Neuronal stem cell (in vitro differentiated cells): ENCODE measurements around the gene TUBA8.
"Not testable (repeated sequence)": the region's sequence is repeated elsewhere in the genome, so short reads cannot be mapped to it uniquely, and the experiment has no call there.

Experiments
- DNase-seq: peaks from one replicate; pipeline ENCODE4 v3.0.0-alpha.2; 2013; ENCODE audit warnings: low spot score
- H2AFZ ChIP-seq: one replicate; pipeline ENCODE4 v1.6.1; 2013; ENCODE audit warnings: mild to moderate bottlenecking, low read length, inconsistent platforms
- H2AK5ac ChIP-seq: 2 replicates; pipeline ENCODE4 v1.6.1; 2013; ENCODE audit warnings: low read depth, mild to moderate bottlenecking, inconsistent platforms, low read length, moderate library complexity, mixed read lengths
- H2BK120ac ChIP-seq: 2 replicates; pipeline ENCODE4 v1.6.1; 2013; ENCODE audit warnings: low read depth, mild to moderate bottlenecking, inconsistent platforms, low read length, moderate library complexity, mixed read lengths
- H2BK12ac ChIP-seq: one replicate; pipeline ENCODE4 v1.6.1; 2013; ENCODE audit warnings: low read length, inconsistent platforms
- H2BK15ac ChIP-seq: 2 replicates; pipeline ENCODE4 v1.6.1; 2013; ENCODE audit warnings: mild to moderate bottlenecking, low read length, inconsistent platforms, mixed read lengths
- H2BK5ac ChIP-seq: one replicate; pipeline ENCODE4 v1.6.1; 2013; ENCODE audit warnings: inconsistent platforms, mild to moderate bottlenecking, low read length, moderate library complexity
- H3K14ac ChIP-seq: one replicate; pipeline ENCODE4 v1.6.1; 2013; ENCODE audit warnings: low read length, inconsistent platforms
- H3K18ac ChIP-seq: 2 replicates; pipeline ENCODE4 v1.6.1; 2013; ENCODE audit warnings: low read length, inconsistent platforms
- H3K23ac ChIP-seq: 2 replicates; pipeline ENCODE4 v1.6.1; 2013; ENCODE audit warnings: low read depth, mild to moderate bottlenecking, mixed read lengths, low read length, inconsistent platforms; ENCODE audit not compliant: poor library complexity
- H3K27ac ChIP-seq: replicated peaks from 3 replicates; pipeline ENCODE4 v1.5.1; 2013; ENCODE audit warnings: low read length, inconsistent platforms
- H3K27me3 ChIP-seq, 3 experiments: 2 replicates each; pipeline ENCODE4 v1.6.1; 2013; ENCODE audit warnings: low read length in 3 of 3, mild to moderate bottlenecking in 2 of 3, inconsistent platforms in 1 of 3, low read depth in 1 of 3, mixed read lengths in 1 of 3, moderate library complexity in 1 of 3; ENCODE audit not compliant: control insufficient read depth in 3 of 3, insufficient read depth in 3 of 3
- H3K36me3 ChIP-seq, 2 donors: replicated peaks in 1 of 2; 2 replicates each; pipeline ENCODE4 v1.6.1; 2013; ENCODE audit warnings: low read length in 2 of 2; ENCODE audit not compliant: control insufficient read depth in 2 of 2, insufficient read depth in 2 of 2
- H3K4ac ChIP-seq: 2 replicates; pipeline ENCODE4 v1.6.1; 2013; ENCODE audit warnings: inconsistent platforms, mild to moderate bottlenecking, low read length, moderate library complexity
- H3K4me1 ChIP-seq, 2 donors: 1 replicate in 1 of 2; 2 replicates in 1 of 2; pipeline ENCODE4 v1.6.1; 2013; ENCODE audit warnings: low read length in 2 of 2, low read depth in 1 of 2; ENCODE audit not compliant: control insufficient read depth in 2 of 2, insufficient read depth in 1 of 2
- H3K4me2 ChIP-seq: one replicate; pipeline ENCODE4 v1.6.1; 2013; ENCODE audit warnings: mild to moderate bottlenecking, low read length, inconsistent platforms; ENCODE audit not compliant: insufficient read depth, poor library complexity, severe bottlenecking
- H3K4me3 ChIP-seq, 2 donors: 2 replicates each; pipeline ENCODE4 v1.5.1; 2013; ENCODE audit warnings: low read length in 2 of 2, mild to moderate bottlenecking in 2 of 2, inconsistent platforms in 1 of 2, moderate library complexity in 1 of 2
- H3K79me1 ChIP-seq: one replicate; pipeline ENCODE4 v1.6.1; 2013; ENCODE audit warnings: low read depth, mild to moderate bottlenecking, inconsistent platforms, low read length, moderate library complexity
- H3K9ac ChIP-seq: one replicate; pipeline ENCODE4 v1.6.1; 2013; ENCODE audit warnings: mild to moderate bottlenecking, low read depth, low read length, inconsistent platforms; ENCODE audit not compliant: poor library complexity
- H3K9me3 ChIP-seq, 2 donors: replicated peaks in 1 of 2; 2 replicates each; pipeline versions ENCODE3 to v1.6.1; 2013; ENCODE audit warnings: low read length in 2 of 2, mild to moderate bottlenecking in 2 of 2, inconsistent platforms in 1 of 2, low read depth in 1 of 2, mixed read lengths in 1 of 2, moderate library complexity in 1 of 2; ENCODE audit not compliant: control insufficient read depth in 2 of 2, insufficient read depth in 1 of 2
- H4K8ac ChIP-seq: one replicate; pipeline ENCODE4 v1.6.1; 2013; ENCODE audit warnings: low read depth, mild to moderate bottlenecking, inconsistent platforms, low read length, moderate library complexity
- H4K91ac ChIP-seq: one replicate; pipeline ENCODE4 v1.6.1; 2013; ENCODE audit warnings: low read length, low read depth, mild to moderate bottlenecking, inconsistent platforms; ENCODE audit not compliant: poor library complexity
- WGBS, 2 donors: extraction: QIAGEN DNeasy Blood & Tissue Kit; methylation state at CpG; one replicate each; pipeline ENCODE4 v1.1.7; 2013; ENCODE audit warnings: missing lambda C conversion rate in 2 of 2, mixed read lengths in 1 of 2; ENCODE audit not compliant: insufficient read length in 2 of 2, insufficient replicate concordance in 1 of 2; ENCODE audit errors: extremely low coverage in 2 of 2; 5-methylcytosine and 5-hydroxymethylcytosine counted together

TUBA8 gene

GRCh38 chr22:18130699-18131429 lies 20.3 kb downstream of the TUBA8 start:
- no peaks in the 10 kb centered on the region for H3K79me1 ChIP-seq
- H2BK5ac ChIP-seq, result no peak overlapping the region
- no peak overlapping the region for H4K91ac ChIP-seq
- no peak for DNase-seq
- peak overlapping the region; percentile 72 for H3K14ac ChIP-seq
- peak overlapping the region; percentile 62 for H3K18ac ChIP-seq
- no peak overlapping the region for H2BK120ac ChIP-seq
- no peaks in the 10 kb centered on the region for H3K27me3 ChIP-seq
- no peak overlapping the region for H3K4ac ChIP-seq
- H3K9ac ChIP-seq, result no peak overlapping the region
- peaks cover 3 to 7% of the 10 kb centered on the region in 2 donors for H3K36me3 ChIP-seq
- no peak overlapping the region for H3K27ac ChIP-seq
- WGBS, 2 donors, result no CpG with 5 or more reads among the region's 20 CpGs
- no peak overlapping the region for H2BK12ac ChIP-seq
- H3K4me2 ChIP-seq, result no peak overlapping the region
- no peak overlapping the region for H2AFZ ChIP-seq
- H2BK15ac ChIP-seq, result no peak overlapping the region
- no peak overlapping the region for H3K4me3 ChIP-seq
- no peak overlapping the region for H2AK5ac ChIP-seq
- no peaks in the 10 kb centered on the region for H3K9me3 ChIP-seq
- H3K23ac ChIP-seq, result no peak overlapping the region
- no peak overlapping the region for H4K8ac ChIP-seq
- no peaks in the 10 kb centered on the region for H3K4me1 ChIP-seq

GRCh38 chr22:18133452-18133851 lies 22.8 kb downstream of the TUBA8 start:
- H3K4me3 ChIP-seq, result no peak overlapping the region
- H3K27me3 ChIP-seq, result no peaks in the 10 kb centered on the region
- H3K79me1 ChIP-seq, result no peaks in the 10 kb centered on the region
- no peaks in the 10 kb centered on the region for H3K36me3 ChIP-seq
- no peak overlapping the region for H2BK15ac ChIP-seq
- H3K18ac ChIP-seq, result no peak overlapping the region
- no peak overlapping the region for H3K4me2 ChIP-seq
- DNase-seq, result no peak
- H2BK120ac ChIP-seq, result no peak overlapping the region
- H4K8ac ChIP-seq, result no peak overlapping the region
- H3K9me3 ChIP-seq, result no peaks in the 10 kb centered on the region
- WGBS, 2 donors, result no CpG with 5 or more reads among the region's 2 CpGs
- H3K9ac ChIP-seq, result no peak overlapping the region
- H3K14ac ChIP-seq, result no peak overlapping the region
- H2BK5ac ChIP-seq, result no peak overlapping the region
- no peak overlapping the region for H3K4ac ChIP-seq
- H2AK5ac ChIP-seq, result no peak overlapping the region
- no peak overlapping the region for H2AFZ ChIP-seq
- no peak overlapping the region for H4K91ac ChIP-seq
- no peaks in the 10 kb centered on the region for H3K4me1 ChIP-seq
- no peak overlapping the region for H3K27ac ChIP-seq
- no peak overlapping the region for H3K23ac ChIP-seq
- H2BK12ac ChIP-seq, result no peak overlapping the region

GRCh38 chr22:18136563-18137320 lies 26.1 kb downstream of the TUBA8 start:
- no peak overlapping the region for H2BK5ac ChIP-seq
- H3K4me2 ChIP-seq, result no peak overlapping the region
- no peak overlapping the region for H3K27ac ChIP-seq
- WGBS, 2 donors, result no CpG with 5 or more reads among the region's 21 CpGs
- H3K23ac ChIP-seq, result no peak overlapping the region
- no peak overlapping the region for H2BK12ac ChIP-seq
- H3K79me1 ChIP-seq, result no peaks in the 10 kb centered on the region
- no peak overlapping the region for H2BK120ac ChIP-seq
- H3K4me1 ChIP-seq, result no peaks in the 10 kb centered on the region
- H3K9ac ChIP-seq, result no peak overlapping the region
- H3K4me3 ChIP-seq, result no peak overlapping the region
- H4K91ac ChIP-seq, result no peak overlapping the region
- no peak overlapping the region for H2AFZ ChIP-seq
- no peaks in the 10 kb centered on the region for H3K9me3 ChIP-seq
- H2AK5ac ChIP-seq, result no peak overlapping the region
- no peaks in the 10 kb centered on the region for H3K36me3 ChIP-seq
- DNase-seq, result no peak
- H3K18ac ChIP-seq, result no peak overlapping the region
- H2BK15ac ChIP-seq, result no peak overlapping the region
- H3K4ac ChIP-seq, result no peak overlapping the region
- no peaks in the 10 kb centered on the region for H3K27me3 ChIP-seq
- H4K8ac ChIP-seq, result no peak overlapping the region
- no peak overlapping the region for H3K14ac ChIP-seq

GRCh38 chr22:18141004-18141403 lies 30.4 kb downstream of the TUBA8 start:
- not testable (repeated sequence) for H3K27me3 ChIP-seq, H3K9me3 ChIP-seq, H2AFZ ChIP-seq, H2BK5ac ChIP-seq, H3K23ac ChIP-seq, H3K4me1 ChIP-seq, H4K91ac ChIP-seq, H2BK120ac ChIP-seq, H3K14ac ChIP-seq, H2BK12ac ChIP-seq, H3K79me1 ChIP-seq, H3K4me3 ChIP-seq, H3K4ac ChIP-seq, H2BK15ac ChIP-seq, H3K4me2 ChIP-seq, H3K36me3 ChIP-seq, H3K27ac ChIP-seq, H4K8ac ChIP-seq, DNase-seq, H3K18ac ChIP-seq, H3K9ac ChIP-seq, H2AK5ac ChIP-seq
- WGBS, 2 donors, result no CpG with 5 or more reads among the region's 6 CpGs
